Cardiac fibroblast (primary cell): Measurements from ENCODE around the gene CD276.

Experiments
- DNase-seq, 2 donors: peaks; one replicate each; pipeline versions ENCODE4 v3.0.0 to v3.0.0-alpha.2; 2010; ENCODE audit warnings: low read depth in 2 of 2
- H3K4me3 ChIP-seq, 2 donors: replicated peaks in 1 of 2; 1 replicate in 1 of 2; 2 replicates in 1 of 2; pipeline ENCODE4 v1.5.1; 2011; ENCODE audit warnings: low read depth in 2 of 2, low read length in 2 of 2, mild to moderate bottlenecking in 2 of 2, moderate library complexity in 1 of 2
- CTCF ChIP-seq: IDR thresholded peaks from one replicate; pipeline ENCODE4 v1.5.1; 2011; ENCODE audit warnings: low read depth, mild to moderate bottlenecking, low read length, inconsistent platforms

The CD276 gene

GRCh38 chr15:73747847-73748590, 63.8 kb downstream of the CD276 start:
- no peak for DNase-seq
- TF ChIP-seq CTCF = no peak
- H3K4me3 ChIP-seq = no peak overlapping the region

- no peak for TF ChIP-seq CTCF
- no peak overlapping the region for H3K4me3 ChIP-seq
- DNase-seq = no peak
Observed at GRCh38 chr15:73748730-73749129, 64.5 kb downstream of the CD276 start.

- DNase-seq = no peak
- H3K4me3 ChIP-seq = no peak overlapping the region
- TF ChIP-seq CTCF = no peak
Observed at GRCh38 chr15:73749533-73749932, 65.3 kb downstream of the CD276 start.

GRCh38 chr15:73749971-73750370, 65.8 kb downstream of the CD276 start:
- no peak for TF ChIP-seq CTCF
- DNase-seq = no peak
- no peak overlapping the region for H3K4me3 ChIP-seq

- H3K4me3 ChIP-seq = no peak overlapping the region
- TF ChIP-seq CTCF = no peak
Observed at GRCh38 chr15:73750438-73750837, 66.3 kb downstream of the CD276 start.

GRCh38 chr15:73750951-73751350, 66.8 kb downstream of the CD276 start:
- TF ChIP-seq CTCF = no peak
- H3K4me3 ChIP-seq = no peak overlapping the region
- no peak for DNase-seq

More at GRCh38 chr15:73750438-73750837, 66.3 kb downstream of the CD276 start:
- no peak for DNase-seq

- no peak for TF ChIP-seq CTCF
- no peak overlapping the region for H3K4me3 ChIP-seq
Observed at GRCh38 chr15:73751511-73751898, 67.3 kb downstream of the CD276 start.

More at GRCh38 chr15:73751511-73751898, 67.3 kb downstream of the CD276 start:
- no peak for DNase-seq
